Natural killer cell (primary cell): Measurements from ENCODE around the gene CYP2U1. TPM values are rescaled to one million over a fixed set of nuclear protein-coding genes. Genes with fewer than 3 reads are reported as not detected.

Experiments used
- ATAC-seq, 3 donors: fragments of 150-1000 bp in 2 of 3; fragments of 200-7000 bp in 1 of 3; cut with Tn5 transposase; 1 replicate in 1 of 3; 2 replicates in 2 of 3; pipeline ENCODE4 v1.10.0; 2021; ENCODE audit warnings: mild to moderate bottlenecking in 2 of 3, moderate library complexity in 2 of 3
- DNase-seq, 2 donors: peaks; one replicate each; pipeline versions ENCODE4 v3.0.0 to v3.0.0-alpha.2; 2013 to 2021; ENCODE audit warnings: mixed read lengths in 1 of 2
- H3K27ac ChIP-seq: one replicate; pipeline ENCODE4 v1.5.1; 2013; ENCODE audit warnings: mild to moderate bottlenecking, low read length
- H3K27me3 ChIP-seq: one replicate; pipeline ENCODE4 v1.6.1; 2013; ENCODE audit warnings: low read length; ENCODE audit not compliant: control insufficient read depth, insufficient read depth
- H3K36me3 ChIP-seq: one replicate; pipeline ENCODE4 v1.6.1; 2013; ENCODE audit warnings: low read length; ENCODE audit not compliant: control insufficient read depth, insufficient read depth
- H3K4me1 ChIP-seq: one replicate; pipeline ENCODE4 v1.6.1; 2013; ENCODE audit warnings: low read length; ENCODE audit not compliant: control insufficient read depth, insufficient read depth
- H3K4me3 ChIP-seq: one replicate; pipeline ENCODE4 v1.5.1; 2013; ENCODE audit warnings: low read length
- H3K9me3 ChIP-seq: one replicate; pipeline ENCODE4 v1.6.1; 2013; ENCODE audit warnings: low read length; ENCODE audit not compliant: control insufficient read depth, insufficient read depth
- H3K27ac Mint-ChIP-seq, 2 donors: one replicate each; pipeline ENCODE4 v1.8.0; 2022; ENCODE audit warnings: mild to moderate bottlenecking in 2 of 2, mixed read lengths in 2 of 2, moderate library complexity in 1 of 2
- H3K27me3 Mint-ChIP-seq, 2 donors: one replicate each; pipeline ENCODE4 v1.8.0; 2022; ENCODE audit warnings: low read depth in 2 of 2, mixed read lengths in 2 of 2
- H3K36me3 Mint-ChIP-seq: one replicate; pipeline ENCODE4 v1.8.0; 2022; ENCODE audit warnings: mixed read lengths
- H3K4me1 Mint-ChIP-seq, 2 donors: one replicate each; pipeline ENCODE4 v1.8.0; 2022; ENCODE audit warnings: mixed read lengths in 2 of 2
- H3K4me3 Mint-ChIP-seq: one replicate; pipeline ENCODE4 v1.8.0; 2022; ENCODE audit warnings: mild to moderate bottlenecking, moderate library complexity, mixed read lengths
- H3K9me3 Mint-ChIP-seq, 2 donors: one replicate each; pipeline ENCODE4 v1.8.0; 2022; ENCODE audit warnings: mixed read lengths in 2 of 2
- CTCF ChIP-seq: fragments of 200-600 bp; IDR thresholded peaks from one replicate; pipeline ENCODE4 v1.8.0; 2022; ENCODE audit warnings: antibody characterized with exemption
- WGBS: methylation state at CpG from one replicate; pipeline ENCODE4 v1.1.7; 2013; ENCODE audit warnings: missing lambda C conversion rate; ENCODE audit not compliant: insufficient coverage; 5-methylcytosine and 5-hydroxymethylcytosine counted together
- intact Hi-C: fragments of 100-400 bp; cut with micrococcal nuclease; formaldehyde crosslinking; loops from one replicate; pipeline ENCODE4 v1.14.2; 2022
- total RNA-seq, 4 donors: library from RNA; stranded (reverse); fragments of 120-200 nt in 1 of 4; gene quantifications; one replicate each; pipeline versions ENCODE4 v1.2.3 to v1.2.4, GENCODE V29; 2013 to 2022

The CYP2U1 gene
- total RNA-seq, 3 donors from 2014 or later (not counting 1 experiment from before 2014, with no cell fraction given) = 2.5 to 4.5 (median 3.4) TPM

- no peaks in the 10 kb centered on the region for H3K9me3 Mint-ChIP-seq
- no peaks in the 10 kb centered on the region for H3K27me3 Mint-ChIP-seq
- no peaks in the 10 kb centered on the region for H3K27me3 ChIP-seq
- no peak for TF ChIP-seq CTCF
- no peaks in the 10 kb centered on the region for H3K36me3 ChIP-seq
- no peaks in the 10 kb centered on the region for H3K9me3 ChIP-seq
- no peak overlapping the region for H3K27ac ChIP-seq
- 94% methylated on average over 10 of the region's 10 CpGs for WGBS
- peaks cover 10% of the 10 kb centered on the region for H3K4me1 ChIP-seq
- DNase-seq (no peak), ATAC-seq (no peak)
- H3K36me3 Mint-ChIP-seq = no peaks in the 10 kb centered on the region
- H3K27ac Mint-ChIP-seq = peak overlapping the region in 1 of 2 donors; percentile 94
- H3K4me3 Mint-ChIP-seq = peak overlapping the region; percentile 45
- no peak overlapping the region for H3K4me3 ChIP-seq
- intact Hi-C loops = loop anchor here (5.0 kb wide), 1 partner anchor 266 kb away; the partner anchor contains the start of gene PAPSS1
- peaks cover 23 to 24% of the 10 kb centered on the region in 2 donors for H3K4me1 Mint-ChIP-seq
Observed at GRCh38 chr4:107987916-107988762, 56.8 kb downstream of the CYP2U1 start.

GRCh38 chr4:107988763-107989035 lies 57.4 kb downstream of the CYP2U1 start:
- H3K27me3 ChIP-seq = no peaks in the 10 kb centered on the region
- no peak overlapping the region for H3K27ac ChIP-seq
- H3K9me3 Mint-ChIP-seq = no peaks in the 10 kb centered on the region
- no peaks in the 10 kb centered on the region for H3K36me3 Mint-ChIP-seq
- H3K4me1 ChIP-seq = peaks cover 10% of the 10 kb centered on the region
- ATAC-seq = no peak
- no peaks in the 10 kb centered on the region for H3K27me3 Mint-ChIP-seq
- no peaks in the 10 kb centered on the region for H3K9me3 ChIP-seq
- no peaks in the 10 kb centered on the region for H3K36me3 ChIP-seq
- no peak for TF ChIP-seq CTCF
- peak overlapping the region; percentile 89 to 94 for H3K27ac Mint-ChIP-seq
- H3K4me1 Mint-ChIP-seq = peaks cover 24% of the 10 kb centered on the region in 2 donors
- intact Hi-C loops = loop anchor here (1.0 to 5.0 kb wide), 3 partner anchors 57 to 632 kb away; partner anchors contain the start of genes CYP2U1, PAPSS1 and RPL34
- H3K4me3 ChIP-seq = no peak overlapping the region
- DNase-seq = no peak
- H3K4me3 Mint-ChIP-seq = no peak overlapping the region
- WGBS = 95% methylated on average over 5 of the region's 5 CpGs

- Histone ChIP-seq H3K4me1 (peaks cover 10% of the 10 kb centered on the region), H3K36me3 (no peaks in the 10 kb centered on the region), H3K4me3 (peak overlapping the region; percentile 46), H3K9me3 (no peaks in the 10 kb centered on the region), H3K27ac (peak overlapping the region; percentile 41), H3K27me3 (no peaks in the 10 kb centered on the region)
- intact Hi-C loops = loop anchor here (1.0 to 5.0 kb wide), 3 partner anchors 58 to 631 kb away; partner anchors contain the start of genes CYP2U1, PAPSS1 and RPL34
- peak overlapping the region; percentile 89 to 94 for H3K27ac Mint-ChIP-seq
- DNase-seq = no peak
- 15% methylated on average over 8 of the region's 8 CpGs for WGBS
- H3K4me1 Mint-ChIP-seq = peaks cover 24 to 28% of the 10 kb centered on the region in 2 donors
- peak overlapping the region; percentile 89 for H3K4me3 Mint-ChIP-seq
- H3K27me3 Mint-ChIP-seq = no peaks in the 10 kb centered on the region
- ATAC-seq = peak in 1 of 3 donors; percentile 2
- no peak for TF ChIP-seq CTCF
- H3K9me3 Mint-ChIP-seq = no peaks in the 10 kb centered on the region
- no peaks in the 10 kb centered on the region for H3K36me3 Mint-ChIP-seq
Observed at GRCh38 chr4:107989162-107989536, 57.8 kb downstream of the CYP2U1 start.
